Omental fat pad (tissue), 4 donors: Measurements from ENCODE around the gene MRC2. TPM values are rescaled to one million over a fixed set of nuclear protein-coding genes. Genes with fewer than 3 reads are reported as not detected.

Source experiments
- ATAC-seq: fragments of 150-250 bp; one replicate; pipeline ENCODE4 v1.9.1; 2016; ENCODE audit warnings: mild to moderate bottlenecking, moderate library complexity; ENCODE audit not compliant: low FRiP score
- DNase-seq: peaks from one replicate; pipeline ENCODE4 v3.0.0-alpha.2; 2019; ENCODE audit warnings: low spot score
- total RNA-seq, 4 donors: library from RNA; depleted of rRNA; stranded (reverse); fragments of >200 nt; gene quantifications; one replicate each; pipeline ENCODE4 v1.1.0, GENCODE V29; 2016
- TF ChIP-seq, protein P1 (sequence below), 3 donors: fragments of 450-650 bp; IDR thresholded peaks; one replicate each; pipeline ENCODE4 v1.5.1; 2016 to 2017; ENCODE audit warnings: antibody characterized with exemption in 3 of 3, mild to moderate bottlenecking in 3 of 3, moderate library complexity in 2 of 3

Gene MRC2
- total RNA-seq, 4 donors from 2014 or later, result 21.3 to 82.4 (median 30.8) TPM

DNA sequence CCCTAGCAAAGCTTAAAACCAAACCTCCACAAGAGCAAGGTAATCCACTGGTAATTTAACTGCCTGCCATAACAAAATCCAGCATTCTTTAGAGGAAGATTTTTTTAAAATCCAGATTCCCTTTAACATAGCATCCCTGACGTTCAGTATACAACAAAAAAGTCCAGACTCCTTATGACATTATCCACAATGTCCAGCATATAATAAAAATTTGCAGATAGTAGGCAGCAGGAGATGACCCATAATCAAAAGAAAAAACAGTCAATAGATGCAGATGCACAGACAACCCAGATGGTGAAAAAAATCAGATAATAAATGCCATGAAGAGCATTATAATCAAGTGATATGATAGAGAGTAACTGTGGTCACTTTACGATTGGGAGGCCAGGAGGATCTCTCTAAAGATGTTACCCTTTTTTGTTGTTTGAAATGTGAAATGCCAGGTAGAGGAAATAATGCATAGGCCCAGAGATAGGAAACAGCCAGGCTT lies 33.2 kb downstream of the MRC2 start:
- no peak for ATAC-seq
- no peak for DNase-seq
- TF ChIP-seq, protein P1, sequence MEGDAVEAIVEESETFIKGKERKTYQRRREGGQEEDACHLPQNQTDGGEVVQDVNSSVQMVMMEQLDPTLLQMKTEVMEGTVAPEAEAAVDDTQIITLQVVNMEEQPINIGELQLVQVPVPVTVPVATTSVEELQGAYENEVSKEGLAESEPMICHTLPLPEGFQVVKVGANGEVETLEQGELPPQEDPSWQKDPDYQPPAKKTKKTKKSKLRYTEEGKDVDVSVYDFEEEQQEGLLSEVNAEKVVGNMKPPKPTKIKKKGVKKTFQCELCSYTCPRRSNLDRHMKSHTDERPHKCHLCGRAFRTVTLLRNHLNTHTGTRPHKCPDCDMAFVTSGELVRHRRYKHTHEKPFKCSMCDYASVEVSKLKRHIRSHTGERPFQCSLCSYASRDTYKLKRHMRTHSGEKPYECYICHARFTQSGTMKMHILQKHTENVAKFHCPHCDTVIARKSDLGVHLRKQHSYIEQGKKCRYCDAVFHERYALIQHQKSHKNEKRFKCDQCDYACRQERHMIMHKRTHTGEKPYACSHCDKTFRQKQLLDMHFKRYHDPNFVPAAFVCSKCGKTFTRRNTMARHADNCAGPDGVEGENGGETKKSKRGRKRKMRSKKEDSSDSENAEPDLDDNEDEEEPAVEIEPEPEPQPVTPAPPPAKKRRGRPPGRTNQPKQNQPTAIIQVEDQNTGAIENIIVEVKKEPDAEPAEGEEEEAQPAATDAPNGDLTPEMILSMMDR (IDR thresholded peaks at IDR 0.05), result no peak

DNA sequence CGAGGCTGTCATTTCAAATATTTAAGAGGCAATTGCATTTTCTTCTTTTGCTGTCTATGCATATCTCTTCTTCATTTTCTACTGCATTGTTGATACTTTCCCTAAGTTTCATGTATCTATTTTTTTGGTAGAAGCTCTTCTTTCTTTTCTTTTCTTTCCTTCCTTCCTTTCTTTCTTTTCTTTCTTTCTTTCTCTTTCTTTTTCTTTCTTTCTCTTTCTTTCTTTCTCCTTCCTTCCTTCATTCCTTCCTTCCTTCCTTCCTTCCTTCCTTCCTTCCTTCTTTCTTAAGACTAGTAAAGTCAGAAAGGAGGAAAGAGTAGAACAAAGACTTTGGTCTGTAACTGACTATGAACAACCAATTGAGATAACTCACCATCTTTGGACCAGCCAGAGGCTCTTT lies 33.9 kb downstream of the MRC2 start:
- DNase-seq (no peak), ATAC-seq (no peak)
- TF ChIP-seq, protein P1 (IDR thresholded peaks at IDR 0.05), result no peak

DNA sequence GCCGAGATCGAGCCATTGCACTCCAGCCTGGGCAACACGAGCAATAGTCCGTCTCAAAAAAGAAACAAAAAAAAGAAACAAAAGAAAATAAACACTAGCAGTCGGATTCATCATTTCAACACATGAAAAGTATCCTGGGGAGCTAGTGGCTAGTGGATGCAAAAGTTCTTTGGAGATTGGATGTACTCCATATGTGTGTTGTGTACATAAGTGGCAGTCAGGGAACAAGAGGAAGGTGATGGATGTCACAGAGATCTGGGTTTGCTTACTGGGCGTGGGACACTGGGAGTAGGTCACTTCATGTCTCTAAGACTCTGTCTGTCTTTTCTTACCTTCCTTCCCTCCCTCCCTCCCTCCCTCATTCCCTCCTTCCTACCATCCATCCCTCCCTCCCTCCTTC lies 35.4 kb downstream of the MRC2 start:
- no peak for DNase-seq
- no peak for ATAC-seq
- TF ChIP-seq, protein P1 (IDR thresholded peaks at IDR 0.05), result no peak

DNA sequence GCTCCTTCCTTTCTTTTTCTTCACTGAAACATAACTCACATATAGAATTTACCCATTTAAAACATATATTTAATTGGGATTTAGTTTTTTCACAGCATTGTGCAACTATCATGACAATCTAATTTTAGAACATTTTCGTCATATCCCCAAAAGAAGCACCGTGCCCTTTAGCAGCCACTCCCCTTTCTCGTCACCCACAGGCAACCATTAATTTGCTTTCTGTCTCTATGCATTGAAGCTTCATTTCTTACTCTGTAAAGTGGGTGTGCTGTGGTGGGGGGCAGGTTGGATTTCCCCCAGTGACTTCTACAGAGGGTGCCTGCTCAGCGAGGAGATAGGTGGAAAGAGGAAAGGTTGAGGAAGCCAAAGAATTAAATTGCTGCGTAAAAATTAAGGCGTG lies 35.8 kb downstream of the MRC2 start:
- ATAC-seq (no peak), DNase-seq (no peak)
- TF ChIP-seq, protein P1 (IDR thresholded peaks at IDR 0.05), result no peak

DNA sequence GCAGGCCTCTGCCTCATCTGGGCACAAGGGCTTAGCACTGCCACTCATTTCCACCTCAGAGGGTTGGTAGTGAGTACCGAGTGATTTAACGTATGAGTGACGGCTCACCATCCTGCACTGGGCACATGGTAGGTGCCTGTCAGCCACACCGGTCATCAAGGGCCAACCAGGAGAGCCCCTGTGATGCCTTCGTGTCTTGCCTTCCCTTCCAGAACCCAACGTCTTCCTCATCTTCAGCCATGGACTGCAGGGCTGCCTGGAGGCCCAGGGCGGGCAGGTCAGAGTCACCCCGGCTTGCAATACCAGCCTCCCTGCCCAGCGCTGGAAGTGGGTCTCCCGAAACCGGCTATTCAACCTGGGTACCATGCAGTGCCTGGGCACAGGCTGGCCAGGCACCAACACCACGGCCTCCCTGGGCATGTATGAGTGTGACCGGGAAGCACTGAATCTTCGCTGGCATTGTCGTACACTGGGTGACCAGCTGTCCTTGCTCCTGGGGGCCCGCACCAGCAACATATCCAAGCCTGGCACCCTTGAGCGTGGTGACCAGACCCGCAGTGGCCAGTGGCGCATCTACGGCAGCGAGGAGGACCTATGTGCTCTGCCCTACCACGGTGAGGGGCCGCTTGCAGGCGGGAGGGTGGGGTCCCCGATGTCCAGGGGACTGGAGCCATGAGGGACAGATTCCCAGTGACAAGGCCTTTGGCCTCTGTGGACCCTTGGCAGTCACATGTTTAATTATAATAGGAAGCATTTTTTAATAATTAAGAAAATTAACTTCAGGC lies 37.1 kb downstream of the MRC2 start:
- ATAC-seq (no peak), DNase-seq (no peak)
- TF ChIP-seq, protein P1 (IDR thresholded peaks at IDR 0.05), result no peak

DNA sequence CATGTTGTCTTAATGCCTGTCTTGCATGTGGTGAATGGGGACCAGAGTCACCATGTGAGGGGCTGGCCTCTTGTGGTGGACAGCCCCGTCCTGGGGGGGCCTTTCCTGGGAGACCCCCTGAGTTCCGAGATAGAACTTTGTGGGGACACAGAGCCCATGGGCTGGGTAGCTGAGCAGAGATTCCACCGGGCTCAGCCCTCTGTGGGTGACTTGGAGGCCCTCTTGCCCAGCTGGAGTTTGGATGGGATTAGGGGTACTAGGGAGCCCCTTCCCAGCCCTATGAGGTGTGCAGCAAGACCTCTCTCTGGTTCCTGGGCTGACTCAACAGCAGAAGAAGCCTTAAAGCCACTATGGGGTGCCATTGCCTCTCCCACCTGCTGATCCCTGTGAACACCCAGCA lies 38.1 kb downstream of the MRC2 start:
- TF ChIP-seq, protein P1 (IDR thresholded peaks at IDR 0.05), result no peak
- no peak for DNase-seq
- no peak for ATAC-seq
